Measurements from ENCODE around the gene PLA2G4A. TPM values are rescaled to one million over a fixed set of nuclear protein-coding genes. Genes with fewer than 3 reads are reported as not detected.

Gene PLA2G4A
- total RNA-seq, 5 donors from 2014 or later (not counting 1 experiment from before 2014, with no cell fraction given), result 0.35 TPM; not detected in 4

DNA sequence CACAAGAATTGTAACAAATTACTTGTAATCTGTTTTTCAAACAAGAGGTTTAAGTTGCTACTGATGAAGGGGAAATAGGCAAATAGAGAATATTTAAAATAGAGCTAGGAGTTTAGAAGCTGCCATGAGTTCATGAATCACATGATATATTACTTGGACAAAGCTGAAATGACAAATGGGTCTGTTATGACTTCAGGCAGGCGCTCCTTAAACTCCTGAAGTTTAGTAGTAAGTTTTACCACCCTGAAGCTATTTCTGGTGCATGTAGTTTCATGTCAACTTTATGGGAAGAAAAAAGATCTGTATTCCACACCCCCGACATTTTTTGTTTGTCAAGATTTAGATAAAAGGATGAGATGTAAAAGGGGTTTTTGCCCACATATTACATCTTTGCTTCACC, 58.5 kb downstream of the PLA2G4A start:
- no peak overlapping the region for H3K27ac Mint-ChIP-seq
- no peak overlapping the region for H3K4me3 Mint-ChIP-seq
- no peak overlapping the region for H3K4me3 ChIP-seq (ENCODE audit: control insufficient read depth in 1 of 2, extremely low read depth in 1 of 2, low read length in 1 of 2)
- WGBS (ENCODE audit: insufficient coverage), result no CpG with 5 or more reads among the region's 2 CpGs
- no peaks in the 10 kb centered on the region for H3K4me1 Mint-ChIP-seq
- H3K9me3 ChIP-seq, result no peaks in the 10 kb centered on the region
- ATAC-seq (replicated peaks in 1 of 4) (no peak), DNase-seq (no peak)
- H3K4me1 ChIP-seq (ENCODE audit: control insufficient read depth in 1 of 2, extremely low read depth in 1 of 2, insufficient read depth in 2 of 2, low read length in 2 of 2), result no peaks in the 10 kb centered on the region
- no peaks in the 10 kb centered on the region for H3K27me3 ChIP-seq (replicated peaks in 1 of 2; ENCODE audit: control insufficient read depth in 2 of 2, extremely low read depth in 1 of 2, insufficient read depth in 2 of 2, low read length in 1 of 2)
- no peaks in the 10 kb centered on the region for H3K36me3 Mint-ChIP-seq
- H3K9me3 Mint-ChIP-seq, result peaks cover 8 to 16% (median 15%) of the 10 kb centered on the region in 3 donors
- H3K27me3 Mint-ChIP-seq, result peaks cover 0 to 4% of the 10 kb centered on the region in 2 donors
- H3K27ac ChIP-seq (ENCODE audit: low read length), result no peak overlapping the region
- ChIA-PET CTCF (interaction anchor here in 1 of 2 donors (0.7 kb wide), 1 partner anchor 102 kb away, joined by 3 read pairs; no protein-coding TSS in a partner anchor), POLR2A (no interaction called here)
- no peaks in the 10 kb centered on the region for H3K36me3 ChIP-seq (ENCODE audit: control insufficient read depth in 2 of 2, extremely low read depth in 1 of 2, insufficient read depth in 1 of 2, low read length in 1 of 2)

DNA sequence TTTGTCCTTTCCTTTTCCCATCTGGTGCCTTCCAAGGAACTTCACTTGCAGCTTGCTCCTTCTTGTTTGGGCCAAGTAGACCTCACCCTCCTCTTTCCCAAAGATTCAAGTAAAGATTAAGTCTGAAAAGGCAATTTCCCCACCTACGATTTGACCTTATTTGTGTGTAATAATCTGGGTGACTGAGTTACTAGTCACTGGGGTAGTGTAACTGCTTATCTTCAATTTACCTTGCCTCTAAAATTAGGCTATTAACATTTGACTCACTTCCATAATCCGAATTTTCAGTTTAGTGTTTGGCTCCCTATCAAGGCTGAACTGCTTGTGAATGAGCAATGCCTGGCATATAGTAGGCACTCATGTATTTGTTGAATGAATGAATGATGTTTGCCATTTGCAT, 59.6 kb downstream of the PLA2G4A start:
- Mint-ChIP-seq H3K36me3 (no peaks in the 10 kb centered on the region), H3K27ac (no peak overlapping the region), H3K4me1 (no peaks in the 10 kb centered on the region), H3K27me3 (no peaks in the 10 kb centered on the region), H3K9me3 (peaks cover 8 to 16% (median 10%) of the 10 kb centered on the region in 3 donors), H3K4me3 (no peak overlapping the region)
- Histone ChIP-seq H3K27ac (ENCODE audit: low read length) (no peak overlapping the region), H3K9me3 (no peaks in the 10 kb centered on the region), H3K27me3 (replicated peaks in 1 of 2; ENCODE audit: control insufficient read depth in 2 of 2, extremely low read depth in 1 of 2, insufficient read depth in 2 of 2, low read length in 1 of 2) (no peaks in the 10 kb centered on the region), H3K4me3 (ENCODE audit: control insufficient read depth in 1 of 2, extremely low read depth in 1 of 2, low read length in 1 of 2) (no peak overlapping the region), H3K36me3 (ENCODE audit: control insufficient read depth in 2 of 2, extremely low read depth in 1 of 2, insufficient read depth in 1 of 2, low read length in 1 of 2) (no peaks in the 10 kb centered on the region), H3K4me1 (ENCODE audit: control insufficient read depth in 1 of 2, extremely low read depth in 1 of 2, insufficient read depth in 2 of 2, low read length in 2 of 2) (no peaks in the 10 kb centered on the region)
- no peak for DNase-seq
- CTCF ChIA-PET, result no interaction called here
- no peak for ATAC-seq (replicated peaks in 1 of 4)
- no CpG with 5 or more reads among the region's 2 CpGs for WGBS (ENCODE audit: insufficient coverage)
- POLR2A ChIA-PET, result no interaction called here

DNA sequence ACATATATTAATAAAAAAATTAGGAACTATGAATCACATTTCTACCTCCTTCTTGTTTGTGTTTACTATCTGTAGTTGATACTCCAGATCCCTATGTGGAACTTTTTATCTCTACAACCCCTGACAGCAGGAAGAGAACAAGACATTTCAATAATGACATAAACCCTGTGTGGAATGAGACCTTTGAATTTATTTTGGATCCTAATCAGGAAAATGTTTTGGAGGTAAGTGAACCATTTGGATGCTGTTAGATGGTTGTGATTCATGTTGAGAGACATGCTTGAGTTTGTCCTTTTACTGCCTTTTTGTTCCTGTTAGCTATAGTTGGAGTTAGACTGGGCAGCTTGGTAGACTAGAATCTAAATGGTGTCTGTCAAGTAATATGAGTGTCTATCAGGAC, 64.2 kb downstream of the PLA2G4A start:
- Mint-ChIP-seq H3K9me3 (no peaks in the 10 kb centered on the region), H3K36me3 (no peaks in the 10 kb centered on the region), H3K27me3 (no peaks in the 10 kb centered on the region), H3K27ac (no peak overlapping the region), H3K4me1 (no peaks in the 10 kb centered on the region), H3K4me3 (no peak overlapping the region)
- no peaks in the 10 kb centered on the region for H3K27me3 ChIP-seq (replicated peaks in 1 of 2; ENCODE audit: control insufficient read depth in 2 of 2, extremely low read depth in 1 of 2, insufficient read depth in 2 of 2, low read length in 1 of 2)
- ChIA-PET CTCF (interaction anchor here in 1 of 2 donors (0.6 kb wide), 1 partner anchor 100 kb away, joined by 3 read pairs; no protein-coding TSS in a partner anchor), POLR2A (no interaction called here)
- no peaks in the 10 kb centered on the region for H3K4me1 ChIP-seq (ENCODE audit: control insufficient read depth in 1 of 2, extremely low read depth in 1 of 2, insufficient read depth in 2 of 2, low read length in 2 of 2)
- H3K4me3 ChIP-seq (ENCODE audit: control insufficient read depth in 1 of 2, extremely low read depth in 1 of 2, low read length in 1 of 2), result no peak overlapping the region
- DNase-seq, result no peak
- H3K9me3 ChIP-seq, result no peaks in the 10 kb centered on the region
- no peaks in the 10 kb centered on the region for H3K36me3 ChIP-seq (ENCODE audit: control insufficient read depth in 2 of 2, extremely low read depth in 1 of 2, insufficient read depth in 1 of 2, low read length in 1 of 2)
- no peak for ATAC-seq (replicated peaks in 1 of 4)
- H3K27ac ChIP-seq (ENCODE audit: low read length), result no peak overlapping the region

DNA sequence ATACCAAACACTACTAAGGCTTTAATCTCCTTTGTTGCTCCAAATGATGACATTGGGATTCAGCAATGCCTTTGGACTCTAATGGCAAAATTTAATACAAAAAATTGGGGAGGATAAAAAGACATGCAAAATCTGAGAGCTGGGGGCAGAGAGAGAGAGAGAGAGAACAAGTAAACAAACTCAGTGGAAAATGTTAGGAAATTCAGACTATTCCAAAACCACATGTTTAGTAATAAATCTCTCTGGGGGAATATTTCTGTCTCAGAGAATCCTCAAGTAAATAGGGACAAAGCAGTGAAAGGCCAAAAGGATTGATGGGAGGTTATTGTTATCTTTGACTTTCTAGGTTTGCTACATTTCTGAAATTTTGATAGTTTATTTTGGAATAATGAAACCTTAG, 65.7 kb downstream of the PLA2G4A start:
- ChIA-PET CTCF (no interaction called here), POLR2A (no interaction called here)
- Mint-ChIP-seq H3K4me3 (no peak overlapping the region), H3K27me3 (no peaks in the 10 kb centered on the region), H3K36me3 (no peaks in the 10 kb centered on the region), H3K9me3 (no peaks in the 10 kb centered on the region), H3K4me1 (no peaks in the 10 kb centered on the region), H3K27ac (no peak overlapping the region)
- Histone ChIP-seq H3K27ac (ENCODE audit: low read length) (no peak overlapping the region), H3K4me3 (ENCODE audit: control insufficient read depth in 1 of 2, extremely low read depth in 1 of 2, low read length in 1 of 2) (no peak overlapping the region), H3K9me3 (no peaks in the 10 kb centered on the region), H3K27me3 (replicated peaks in 1 of 2; ENCODE audit: control insufficient read depth in 2 of 2, extremely low read depth in 1 of 2, insufficient read depth in 2 of 2, low read length in 1 of 2) (no peaks in the 10 kb centered on the region), H3K4me1 (ENCODE audit: control insufficient read depth in 1 of 2, extremely low read depth in 1 of 2, insufficient read depth in 2 of 2, low read length in 2 of 2) (no peaks in the 10 kb centered on the region), H3K36me3 (ENCODE audit: control insufficient read depth in 2 of 2, extremely low read depth in 1 of 2, insufficient read depth in 1 of 2, low read length in 1 of 2) (no peaks in the 10 kb centered on the region)
- DNase-seq (no peak), ATAC-seq (replicated peaks in 1 of 4) (no peak)

DNA sequence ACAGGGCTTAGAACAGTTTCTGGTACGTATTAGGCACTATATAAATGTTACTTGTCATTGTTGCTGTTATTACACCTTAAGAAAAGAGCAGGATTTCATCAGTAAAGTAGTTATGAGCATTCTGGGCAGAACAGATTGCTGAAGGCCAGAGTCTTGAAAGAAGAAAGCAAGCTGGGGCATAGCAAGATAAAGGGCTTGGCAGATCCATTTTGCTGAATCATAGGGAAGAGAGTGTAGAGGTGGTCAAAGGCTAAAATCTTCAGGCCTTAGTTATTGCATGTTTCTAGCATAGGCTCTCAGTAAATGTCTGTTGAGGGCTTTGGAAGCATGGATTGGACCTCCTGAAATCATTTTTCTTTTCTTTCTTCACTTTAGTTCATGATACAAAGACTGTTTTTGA, 67.5 kb downstream of the PLA2G4A start:
- no peaks in the 10 kb centered on the region for H3K9me3 Mint-ChIP-seq
- no peaks in the 10 kb centered on the region for H3K27me3 Mint-ChIP-seq
- Histone ChIP-seq H3K4me1 (ENCODE audit: control insufficient read depth in 1 of 2, extremely low read depth in 1 of 2, insufficient read depth in 2 of 2, low read length in 2 of 2) (no peaks in the 10 kb centered on the region), H3K4me3 (ENCODE audit: control insufficient read depth in 1 of 2, extremely low read depth in 1 of 2, low read length in 1 of 2) (no peak overlapping the region), H3K9me3 (no peaks in the 10 kb centered on the region), H3K27me3 (replicated peaks in 1 of 2; ENCODE audit: control insufficient read depth in 2 of 2, extremely low read depth in 1 of 2, insufficient read depth in 2 of 2, low read length in 1 of 2) (no peaks in the 10 kb centered on the region), H3K36me3 (ENCODE audit: control insufficient read depth in 2 of 2, extremely low read depth in 1 of 2, insufficient read depth in 1 of 2, low read length in 1 of 2) (no peaks in the 10 kb centered on the region), H3K27ac (ENCODE audit: low read length) (no peak overlapping the region)
- CTCF ChIA-PET, result no interaction called here
- H3K4me1 Mint-ChIP-seq, result no peaks in the 10 kb centered on the region
- H3K4me3 Mint-ChIP-seq, result no peak overlapping the region
- DNase-seq, result no peak
- no peaks in the 10 kb centered on the region for H3K36me3 Mint-ChIP-seq
- no peak overlapping the region for H3K27ac Mint-ChIP-seq
- POLR2A ChIA-PET, result no interaction called here
- no CpG with 5 or more reads among the region's 1 CpG for WGBS (ENCODE audit: insufficient coverage)
- ATAC-seq (replicated peaks in 1 of 4), result no peak

DNA sequence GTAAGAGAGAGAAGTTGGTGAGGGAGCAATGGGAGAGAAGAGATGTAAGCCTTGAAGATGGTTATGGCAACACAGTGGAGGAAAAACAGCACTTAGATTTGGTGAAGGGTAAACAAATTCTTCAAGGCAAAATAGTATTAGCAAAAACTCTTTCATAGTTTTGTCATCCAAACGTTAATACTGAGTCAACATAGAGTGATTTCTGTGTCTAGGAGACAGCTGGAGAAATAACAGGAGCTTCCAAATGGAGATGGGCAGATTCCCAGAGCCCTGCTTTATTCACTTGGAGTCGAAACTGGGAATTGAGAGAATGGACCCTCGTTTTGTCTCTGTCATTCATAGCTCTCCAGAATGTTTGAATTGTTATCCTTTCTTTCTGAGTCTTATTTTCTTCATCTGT, 68.3 kb downstream of the PLA2G4A start:
- POLR2A ChIA-PET, result no interaction called here
- no peak overlapping the region for H3K4me3 ChIP-seq (ENCODE audit: control insufficient read depth in 1 of 2, extremely low read depth in 1 of 2, low read length in 1 of 2)
- Mint-ChIP-seq H3K9me3 (no peaks in the 10 kb centered on the region), H3K27ac (no peak overlapping the region), H3K4me1 (no peaks in the 10 kb centered on the region), H3K4me3 (no peak overlapping the region), H3K36me3 (no peaks in the 10 kb centered on the region), H3K27me3 (peaks cover 0 to 4% of the 10 kb centered on the region in 2 donors)
- CTCF ChIA-PET, result no interaction called here
- H3K36me3 ChIP-seq (ENCODE audit: control insufficient read depth in 2 of 2, extremely low read depth in 1 of 2, insufficient read depth in 1 of 2, low read length in 1 of 2), result no peaks in the 10 kb centered on the region
- no peaks in the 10 kb centered on the region for H3K27me3 ChIP-seq (replicated peaks in 1 of 2; ENCODE audit: control insufficient read depth in 2 of 2, extremely low read depth in 1 of 2, insufficient read depth in 2 of 2, low read length in 1 of 2)
- ATAC-seq (replicated peaks in 1 of 4) (no peak), DNase-seq (no peak)
- H3K27ac ChIP-seq (ENCODE audit: low read length), result no peak overlapping the region
- no peaks in the 10 kb centered on the region for H3K9me3 ChIP-seq
- 80% methylated on average over 1 of the region's 3 CpGs for WGBS (ENCODE audit: insufficient coverage)
- H3K4me1 ChIP-seq (ENCODE audit: control insufficient read depth in 1 of 2, extremely low read depth in 1 of 2, insufficient read depth in 2 of 2, low read length in 2 of 2), result no peaks in the 10 kb centered on the region

DNA sequence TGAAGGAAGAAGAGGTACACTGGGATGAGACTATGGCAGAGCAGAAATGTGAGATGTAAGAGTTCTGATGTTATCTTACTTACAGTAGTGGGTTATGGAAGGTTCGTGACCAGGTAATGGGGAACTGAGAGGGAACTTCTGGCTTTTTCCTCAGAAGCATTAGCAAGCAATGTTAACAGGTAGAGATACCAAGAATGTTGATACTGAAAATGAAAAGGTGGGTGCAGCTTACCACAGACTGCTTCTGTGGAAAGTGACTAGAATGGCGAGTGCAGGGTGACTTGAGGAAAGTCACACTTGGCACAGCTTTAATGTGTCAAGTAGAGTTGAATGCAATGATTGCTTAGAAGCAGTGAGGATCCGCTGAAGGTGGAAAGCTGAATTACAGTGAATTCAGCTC, 70.8 kb downstream of the PLA2G4A start:
- no peak for DNase-seq
- H3K27ac Mint-ChIP-seq, result no peak overlapping the region
- no peaks in the 10 kb centered on the region for H3K27me3 ChIP-seq (replicated peaks in 1 of 2; ENCODE audit: control insufficient read depth in 2 of 2, extremely low read depth in 1 of 2, insufficient read depth in 2 of 2, low read length in 1 of 2)
- POLR2A ChIA-PET, result no interaction called here
- no peaks in the 10 kb centered on the region for H3K4me1 Mint-ChIP-seq
- H3K9me3 ChIP-seq, result no peaks in the 10 kb centered on the region
- no peaks in the 10 kb centered on the region for H3K4me1 ChIP-seq (ENCODE audit: control insufficient read depth in 1 of 2, extremely low read depth in 1 of 2, insufficient read depth in 2 of 2, low read length in 2 of 2)
- CTCF ChIA-PET, result no interaction called here
- H3K4me3 ChIP-seq (ENCODE audit: control insufficient read depth in 1 of 2, extremely low read depth in 1 of 2, low read length in 1 of 2), result no peak overlapping the region
- H3K36me3 Mint-ChIP-seq, result no peaks in the 10 kb centered on the region
- ATAC-seq (replicated peaks in 1 of 4), result no peak
- H3K27me3 Mint-ChIP-seq, result peaks cover 0 to 4% of the 10 kb centered on the region in 2 donors
- WGBS (ENCODE audit: insufficient coverage), result 58% methylated on average over 2 of the region's 3 CpGs
- H3K4me3 Mint-ChIP-seq, result no peak overlapping the region
- no peaks in the 10 kb centered on the region for H3K9me3 Mint-ChIP-seq
- no peaks in the 10 kb centered on the region for H3K36me3 ChIP-seq (ENCODE audit: control insufficient read depth in 2 of 2, extremely low read depth in 1 of 2, insufficient read depth in 1 of 2, low read length in 1 of 2)
- H3K27ac ChIP-seq (ENCODE audit: low read length), result no peak overlapping the region

All from T-cell (primary cell).